Stomach (tissue), 4 donors: ENCODE data around the gene RFX4.

ENCODE experiments used
- POLR2A ChIP-seq, 4 donors: fragments of 450-650 bp; IDR thresholded peaks; one replicate each; pipeline ENCODE4 v1.6.1; 2016; ENCODE audit warnings: antibody characterized with exemption in 4 of 4, control low read depth in 2 of 4, mild to moderate bottlenecking in 1 of 4, moderate library complexity in 1 of 4
- TF ChIP-seq, protein P1 (sequence below), 7 experiments: fragments of 450-650 bp in 4 of 7; fragments of 200-600 bp in 3 of 7; sonication (generic) in 3 of 7; IDR thresholded peaks; one replicate each; pipeline ENCODE4 v1.5.1; 2016 to 2019; ENCODE audit warnings: antibody characterized with exemption in 7 of 7, control low read depth in 2 of 7, mild to moderate bottlenecking in 1 of 7

DNA sequence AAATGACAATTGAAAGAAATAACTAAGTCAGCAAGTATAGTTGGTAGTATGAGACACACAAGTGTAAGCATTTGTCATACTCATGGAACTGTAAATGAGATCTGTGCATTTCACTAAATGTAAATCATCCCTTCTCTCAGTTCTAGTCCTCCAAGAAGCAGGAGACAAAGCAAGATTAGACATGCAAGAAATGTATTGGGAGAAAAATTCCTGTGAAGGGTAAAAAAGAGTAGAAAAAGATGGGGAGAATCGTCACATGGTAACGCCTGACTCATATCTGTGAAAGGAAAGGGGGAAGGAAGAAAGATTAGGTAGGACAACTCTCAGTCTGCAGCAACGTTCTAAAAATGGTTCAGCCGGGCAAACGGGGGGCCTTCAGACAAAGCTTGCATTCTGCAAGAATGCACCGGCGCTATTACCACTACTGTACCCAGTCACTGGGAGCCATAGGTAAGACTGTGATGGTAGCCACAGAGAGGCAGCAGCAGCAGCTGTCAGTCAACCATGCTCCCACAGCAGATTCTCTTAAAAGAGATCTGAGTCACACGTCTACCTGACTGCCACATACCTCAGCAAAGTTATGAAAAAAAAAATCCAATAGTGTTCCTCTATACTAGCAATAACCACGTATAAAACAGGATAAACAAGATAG, 18.0 kb upstream of the RFX4 start:
- no peak for TF ChIP-seq POLR2A (IDR thresholded peaks at IDR 0.05)
- TF ChIP-seq, protein P1, sequence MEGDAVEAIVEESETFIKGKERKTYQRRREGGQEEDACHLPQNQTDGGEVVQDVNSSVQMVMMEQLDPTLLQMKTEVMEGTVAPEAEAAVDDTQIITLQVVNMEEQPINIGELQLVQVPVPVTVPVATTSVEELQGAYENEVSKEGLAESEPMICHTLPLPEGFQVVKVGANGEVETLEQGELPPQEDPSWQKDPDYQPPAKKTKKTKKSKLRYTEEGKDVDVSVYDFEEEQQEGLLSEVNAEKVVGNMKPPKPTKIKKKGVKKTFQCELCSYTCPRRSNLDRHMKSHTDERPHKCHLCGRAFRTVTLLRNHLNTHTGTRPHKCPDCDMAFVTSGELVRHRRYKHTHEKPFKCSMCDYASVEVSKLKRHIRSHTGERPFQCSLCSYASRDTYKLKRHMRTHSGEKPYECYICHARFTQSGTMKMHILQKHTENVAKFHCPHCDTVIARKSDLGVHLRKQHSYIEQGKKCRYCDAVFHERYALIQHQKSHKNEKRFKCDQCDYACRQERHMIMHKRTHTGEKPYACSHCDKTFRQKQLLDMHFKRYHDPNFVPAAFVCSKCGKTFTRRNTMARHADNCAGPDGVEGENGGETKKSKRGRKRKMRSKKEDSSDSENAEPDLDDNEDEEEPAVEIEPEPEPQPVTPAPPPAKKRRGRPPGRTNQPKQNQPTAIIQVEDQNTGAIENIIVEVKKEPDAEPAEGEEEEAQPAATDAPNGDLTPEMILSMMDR (IDR thresholded peaks at IDR 0.05), result no peak
